NOMO-1 (cell line): ENCODE measurements around the gene REEP6.
"Not testable (repeated sequence)": the region's sequence is repeated elsewhere in the genome, so short reads cannot be mapped to it uniquely, and the experiment has no call there.

Source experiments
- DNase-seq, 2 experiments: peaks; one replicate each; lab custom pipeline; 2025; ENCODE audit not compliant: unreplicated experiment in 2 of 2; lab: John Stamatoyannopoulos, UW

REEP6 gene

DNA sequence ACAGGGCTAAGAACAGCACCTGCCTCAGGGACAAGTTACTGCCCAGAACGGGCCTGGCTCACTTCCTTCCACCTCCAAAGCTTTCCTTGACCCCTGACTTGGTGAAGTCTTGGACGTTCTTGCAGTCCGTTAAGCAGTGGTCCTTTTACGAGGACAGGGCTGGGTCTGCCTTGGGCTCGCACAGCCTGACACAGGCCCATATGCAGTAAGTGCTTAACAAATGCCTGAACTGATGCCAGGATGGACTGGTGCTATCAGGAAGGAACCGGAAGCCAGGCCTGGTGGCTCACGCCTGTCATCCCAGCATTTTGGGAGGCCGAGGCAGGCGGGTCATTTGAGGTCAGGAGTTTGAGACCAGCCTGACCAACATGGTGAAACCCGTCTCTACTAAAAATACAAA, 31.1 kb downstream of the REEP6 start:
- no peak for DNase-seq

DNA sequence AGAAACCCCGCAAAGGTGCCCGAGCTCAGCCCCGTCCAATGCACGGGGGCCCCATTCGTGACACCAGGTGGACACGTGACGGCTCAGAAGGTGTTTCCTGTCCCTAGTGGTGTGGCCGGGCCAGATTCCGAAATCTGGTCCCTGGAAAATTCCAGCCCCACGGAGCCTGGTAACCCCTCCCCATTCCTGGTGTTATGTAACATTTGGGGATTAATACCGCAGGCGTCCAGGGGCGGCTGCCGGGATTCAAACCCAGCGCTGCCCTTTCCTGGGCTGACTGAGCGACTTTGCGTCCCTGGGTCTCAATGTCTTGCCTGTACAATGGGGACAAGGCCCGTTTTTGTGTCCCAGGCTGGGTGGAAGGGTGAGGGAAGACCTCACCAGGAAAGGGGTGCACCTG, 31.9 kb downstream of the REEP6 start:
- no peak for DNase-seq

DNA sequence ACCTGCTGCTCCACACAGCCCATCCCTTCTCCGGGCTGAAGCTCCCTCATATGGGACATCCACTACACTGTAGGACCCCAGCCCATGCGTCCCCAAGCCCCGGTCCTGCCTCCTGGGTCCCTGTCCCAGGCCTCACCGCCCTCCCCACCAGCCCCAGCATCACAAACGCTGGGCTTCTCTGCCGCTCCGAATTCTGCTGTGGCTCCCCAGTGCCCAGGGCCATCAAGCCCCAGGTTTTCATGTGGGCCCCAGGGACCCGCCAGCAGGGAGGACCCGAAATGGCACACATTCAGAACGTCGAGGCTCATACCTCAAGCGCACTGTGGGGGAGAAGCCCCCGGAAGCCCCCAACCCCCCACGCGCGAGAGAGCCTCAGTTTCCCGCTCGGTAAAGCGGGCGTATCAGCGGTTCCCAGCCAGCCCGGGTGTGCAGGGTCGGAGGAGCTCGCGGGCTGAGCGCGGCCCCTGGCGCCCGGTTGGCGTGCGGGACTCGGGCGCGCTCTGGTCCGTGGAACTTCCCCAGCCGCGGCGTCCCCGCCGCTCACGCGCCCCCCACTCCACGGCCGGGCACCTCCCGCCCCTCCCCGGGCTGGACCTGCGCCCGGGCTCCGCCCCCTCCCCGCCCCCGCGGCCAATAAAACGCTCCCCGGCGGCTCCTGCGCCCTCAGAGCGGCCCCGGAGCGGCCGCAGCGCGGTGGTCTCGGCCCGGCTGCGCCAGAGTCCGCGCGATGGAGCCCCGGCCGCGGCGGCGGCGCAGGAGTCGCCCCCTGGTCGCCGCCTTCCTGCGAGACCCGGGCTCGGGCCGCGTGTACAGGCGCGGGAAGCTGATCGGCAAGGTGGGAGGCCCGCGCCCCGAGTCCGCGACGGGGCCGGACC, 32.7 kb downstream of the REEP6 start, which contains the start of gene PLK5:
PLK5 (plus strand) TSS at position 666 of the 875 bp plus-strand sequence. CDS start 2,920 bp downstream, outside the sequence.
- DNase-seq: no peak

GRCh38 chr19:1524287-1524971, 33.4 kb downstream of the REEP6 start:
- no peak for DNase-seq

DNA sequence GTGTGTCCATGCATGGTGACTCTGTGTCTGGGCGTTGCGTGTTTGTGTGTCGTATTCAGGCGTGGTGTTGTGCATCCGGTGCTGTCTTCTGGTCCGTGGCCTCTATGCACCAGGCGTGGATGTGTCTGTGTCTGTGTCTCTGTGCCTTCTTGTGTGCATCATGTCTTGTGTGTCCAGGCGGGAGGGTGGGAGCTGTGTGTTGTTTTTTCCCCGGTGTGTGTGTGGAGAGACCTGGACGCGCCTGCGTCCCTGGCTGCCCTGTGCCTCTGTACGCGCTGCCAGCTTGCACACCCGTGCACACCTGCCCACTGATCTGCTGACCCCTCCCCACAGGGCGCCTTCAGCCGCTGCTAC, 34.0 kb downstream of the REEP6 start:
- no peak for DNase-seq

- DNase-seq: no peak
Observed at GRCh38 chr19:1525343-1525742, 34.4 kb downstream of the REEP6 start.

GRCh38 chr19:1526066-1526778, 35.2 kb downstream of the REEP6 start:
- no peak for DNase-seq

DNA sequence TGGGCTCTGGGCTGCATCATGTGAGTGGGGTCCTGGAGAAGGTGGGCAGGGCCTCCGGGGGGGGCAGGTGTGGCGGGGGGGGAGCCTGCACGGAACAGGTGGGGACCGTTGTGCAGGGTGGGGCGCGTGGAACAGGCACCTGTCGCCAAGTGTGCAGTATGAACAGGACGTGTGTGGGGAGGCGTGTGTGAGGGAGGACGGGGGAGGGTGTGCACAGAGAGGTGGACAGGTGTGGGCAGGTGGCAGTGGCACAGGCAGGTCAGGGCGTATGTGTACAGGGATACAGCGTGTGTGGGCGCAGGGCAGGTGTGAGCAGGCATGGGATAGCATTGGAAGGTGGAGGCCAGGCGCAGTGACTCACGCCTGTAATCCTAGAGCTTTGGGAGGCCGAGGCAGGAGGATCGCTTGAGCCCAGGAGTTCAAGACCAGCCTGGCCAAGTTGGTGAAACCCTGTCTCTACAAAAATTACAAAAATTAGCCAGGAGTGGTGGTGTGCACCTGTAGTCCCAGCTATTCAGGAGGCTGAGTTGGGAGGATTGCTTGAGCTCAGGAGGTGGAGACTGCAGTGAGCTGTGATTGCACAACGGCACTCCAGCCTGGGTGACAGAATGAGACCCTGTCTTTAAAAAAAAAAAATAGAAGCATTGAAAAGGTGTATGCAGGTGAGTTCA, 36.1 kb downstream of the REEP6 start:
- DNase-seq: no peak

GRCh38 chr19:1527650-1528309, 36.8 kb downstream of the REEP6 start:
- no peak for DNase-seq

- DNase-seq: no peak
Observed at GRCh38 chr19:1528596-1529429, 37.8 kb downstream of the REEP6 start.

- no peak for DNase-seq
Observed at GRCh38 chr19:1529430-1529816, 38.4 kb downstream of the REEP6 start.

GRCh38 chr19:1530856-1531255, 39.9 kb downstream of the REEP6 start:
- not testable (repeated sequence) for DNase-seq

- no peak for DNase-seq
Observed at GRCh38 chr19:1531587-1531986, 40.6 kb downstream of the REEP6 start.

- DNase-seq: no peak
Observed at GRCh38 chr19:1532003-1532402, 41.0 kb downstream of the REEP6 start.

DNA sequence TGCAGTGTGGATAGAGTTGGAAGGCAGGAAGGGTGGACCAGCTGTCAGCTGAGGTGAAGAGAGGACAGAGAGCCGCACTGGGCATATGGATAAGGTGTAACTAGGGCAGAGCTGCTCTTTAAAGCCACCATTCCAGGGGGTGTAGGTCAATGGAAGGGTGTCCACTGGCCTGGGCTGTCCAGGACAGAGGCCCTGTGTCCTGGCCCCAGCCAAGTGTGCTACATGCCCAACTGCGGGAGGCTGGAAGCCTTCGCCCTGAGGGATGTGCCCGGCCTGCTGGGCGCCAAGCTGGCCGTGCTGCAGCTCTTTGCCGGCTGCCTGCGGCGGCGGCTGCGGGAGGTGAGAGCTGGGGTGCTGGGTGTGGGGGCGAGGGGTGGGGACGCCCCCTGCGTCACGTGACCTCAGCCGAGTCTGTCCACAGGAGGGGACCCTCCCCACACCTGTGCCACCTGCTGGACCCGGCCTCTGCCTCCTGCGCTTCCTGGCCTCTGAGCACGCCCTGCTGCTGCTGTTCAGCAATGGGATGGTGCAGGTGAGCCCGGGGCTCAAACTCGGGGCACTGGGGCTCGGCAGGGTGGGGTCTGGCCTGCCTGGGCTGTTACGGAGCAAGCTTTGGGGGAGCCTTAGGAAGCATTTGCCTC, 42.6 kb downstream of the REEP6 start:
- DNase-seq: no peak

GRCh38 chr19:1534972-1535371, 44.0 kb downstream of the REEP6 start:
- DNase-seq: no peak

DNA sequence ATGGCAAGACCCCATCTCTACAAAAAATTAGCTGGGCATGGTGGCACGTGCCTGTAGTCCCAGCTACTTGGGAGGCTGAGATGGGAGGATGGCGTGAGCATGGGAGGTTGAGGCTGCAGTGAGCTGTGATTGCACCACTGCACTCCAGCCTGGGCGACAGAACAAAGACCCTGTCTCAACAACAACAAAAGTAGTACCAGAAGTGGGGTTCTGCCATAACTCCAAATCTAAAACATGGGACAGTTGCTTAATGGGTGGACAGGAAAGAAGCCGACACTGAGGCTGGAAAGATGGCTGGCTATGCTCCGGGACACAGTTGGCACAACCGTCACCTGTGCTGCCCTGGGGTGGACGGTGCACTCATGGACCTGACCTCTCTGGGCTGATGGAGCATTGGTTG, 44.7 kb downstream of the REEP6 start:
- DNase-seq: not testable (repeated sequence)

DNA sequence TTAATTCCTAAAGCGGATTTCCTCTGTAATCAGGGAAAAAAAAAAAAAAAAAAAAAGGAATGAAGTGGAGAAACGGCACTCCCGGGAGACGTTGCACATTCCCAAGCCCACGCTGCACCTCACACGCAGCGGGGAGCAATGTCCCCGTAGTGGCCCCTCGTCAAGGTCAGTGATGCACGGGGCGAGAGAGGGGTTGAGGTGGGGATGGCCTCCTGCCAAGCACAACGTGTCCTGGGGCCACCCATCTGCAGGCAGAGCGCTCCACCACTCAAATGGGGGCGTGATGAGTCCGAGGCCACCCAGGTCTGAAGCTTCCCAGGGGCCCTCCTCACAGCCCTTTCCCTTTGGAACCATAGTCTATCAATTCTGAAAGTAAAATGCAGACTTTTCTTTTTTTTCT, 48.0 kb downstream of the REEP6 start:
- no peak for DNase-seq

DNA sequence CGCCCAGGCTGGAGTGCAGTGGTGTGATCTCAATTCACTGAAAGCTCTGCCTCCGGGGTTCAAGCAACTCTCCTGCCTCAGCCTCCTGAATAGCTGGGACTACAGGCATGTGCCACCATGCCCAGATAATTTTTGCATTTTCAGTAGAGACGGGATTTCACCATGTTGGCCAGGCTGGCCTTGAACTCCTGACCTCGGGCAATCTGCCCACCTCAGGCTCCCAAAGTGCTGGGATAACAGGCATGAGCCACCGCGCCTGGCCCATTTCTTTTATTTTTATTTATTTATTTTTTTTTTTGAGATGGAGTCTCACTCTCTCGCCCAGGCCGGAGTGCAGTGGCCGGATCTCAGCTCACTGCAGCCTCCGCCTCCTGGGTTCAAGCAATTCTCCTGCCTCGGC, 48.8 kb downstream of the REEP6 start:
- not testable (repeated sequence) for DNase-seq
